Effector memory CD4-positive, alpha-beta T cell (primary cell): Measurements from ENCODE around the gene SDHAF3.
A peak's percentile ranks its signal among the peaks of the same experiment; 100 is the strongest.

ENCODE experiments used
- DNase-seq, 3 donors: peaks; one replicate each; pipeline ENCODE4 v3.0.0-alpha.2; 2020
- H3K27ac ChIP-seq: 2 replicates; pipeline ENCODE4 v1.7.0; 2013; ENCODE audit warnings: mild to moderate bottlenecking, low read length, moderate library complexity; ENCODE audit not compliant: insufficient read depth, poor library complexity, severe bottlenecking
- H3K27me3 ChIP-seq: replicated peaks from 2 replicates; pipeline ENCODE4 v1.7.0; 2013; ENCODE audit warnings: mild to moderate bottlenecking, low read length; ENCODE audit not compliant: insufficient read depth, control insufficient read depth, poor library complexity, severe bottlenecking
- H3K36me3 ChIP-seq: 2 replicates; pipeline ENCODE4 v1.7.0; 2013; ENCODE audit warnings: mild to moderate bottlenecking, low read length, moderate library complexity; ENCODE audit not compliant: control insufficient read depth, insufficient read depth
- H3K4me1 ChIP-seq: 2 replicates; pipeline ENCODE4 v1.7.0; 2013; ENCODE audit warnings: low read length, mild to moderate bottlenecking; ENCODE audit not compliant: control insufficient read depth, insufficient read depth, poor library complexity, severe bottlenecking
- H3K4me3 ChIP-seq: 2 replicates; pipeline ENCODE4 v1.7.0; 2013; ENCODE audit warnings: low read length, low read depth, mild to moderate bottlenecking; ENCODE audit not compliant: insufficient read depth, poor library complexity, severe bottlenecking
- H3K9me3 ChIP-seq: 2 replicates; pipeline ENCODE4 v1.7.0; 2013; ENCODE audit warnings: mild to moderate bottlenecking, low read length, moderate library complexity; ENCODE audit not compliant: control insufficient read depth

SDHAF3 gene

DNA sequence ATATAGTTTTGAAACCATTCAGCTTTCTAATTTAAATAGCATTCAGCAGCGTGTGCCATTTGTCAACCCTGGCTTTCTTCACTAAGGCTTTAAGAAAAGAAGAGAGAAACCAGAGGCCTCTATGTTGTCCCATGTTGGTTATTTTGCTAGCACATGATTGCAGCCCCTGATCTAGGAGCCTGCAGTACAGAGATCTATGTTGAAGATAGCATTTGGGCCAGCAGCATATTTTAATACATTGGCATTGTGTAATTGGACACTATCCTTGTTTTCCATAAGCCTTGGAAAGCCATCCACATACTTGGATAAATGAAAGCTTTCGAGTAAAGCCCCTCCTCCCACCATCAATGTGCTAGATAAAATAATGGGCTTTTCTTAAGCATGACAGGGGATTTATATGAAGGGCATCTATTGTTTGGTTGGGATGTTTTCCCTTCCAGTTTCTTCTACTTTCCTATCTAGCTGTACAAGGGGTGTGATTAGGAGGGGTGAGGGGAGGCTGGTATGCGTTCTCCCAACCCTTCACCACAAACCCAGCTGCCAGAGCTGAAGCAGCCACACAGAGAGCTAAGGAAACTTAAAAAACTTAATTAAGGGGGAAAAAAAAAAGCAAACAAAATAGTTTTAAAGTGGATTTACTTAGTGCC, 23.1 kb upstream of the SDHAF3 start:
- Histone ChIP-seq H3K4me3 (no peak overlapping the region), H3K4me1 (no peaks in the 10 kb centered on the region), H3K36me3 (no peaks in the 10 kb centered on the region), H3K27ac (no peak overlapping the region), H3K27me3 (peaks cover 7% of the 10 kb centered on the region), H3K9me3 (no peaks in the 10 kb centered on the region)
- DNase-seq, result no peak

GRCh38 chr7:97096037-97096436, 21.5 kb upstream of the SDHAF3 start:
- H3K27ac ChIP-seq, result no peak overlapping the region
- DNase-seq, result no peak
- H3K27me3 ChIP-seq, result peaks cover 3% of the 10 kb centered on the region
- no peak overlapping the region for H3K4me3 ChIP-seq
- no peaks in the 10 kb centered on the region for H3K9me3 ChIP-seq
- H3K4me1 ChIP-seq, result no peaks in the 10 kb centered on the region
- no peaks in the 10 kb centered on the region for H3K36me3 ChIP-seq

DNA sequence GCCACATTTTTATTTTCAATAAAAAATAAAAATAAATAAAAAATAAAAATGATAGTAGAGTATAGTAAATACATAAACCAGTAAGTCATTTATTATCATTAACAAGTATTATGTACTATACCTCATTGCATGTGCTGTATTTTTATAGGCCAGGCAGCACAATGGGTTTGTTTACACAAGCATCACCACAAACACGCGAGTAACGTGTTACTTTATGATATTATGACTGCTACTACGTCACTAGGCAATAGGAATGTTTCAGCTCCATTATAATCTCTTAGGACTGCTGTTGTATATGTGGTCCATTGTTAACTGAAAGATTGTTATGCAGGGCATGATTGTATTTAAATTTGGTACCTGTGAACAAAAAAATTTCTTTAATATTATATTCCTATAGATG, 20.8 kb upstream of the SDHAF3 start:
- H3K4me3 ChIP-seq, result no peak overlapping the region
- H3K27me3 ChIP-seq, result peaks cover 3% of the 10 kb centered on the region
- no peaks in the 10 kb centered on the region for H3K9me3 ChIP-seq
- no peak for DNase-seq
- H3K4me1 ChIP-seq, result no peaks in the 10 kb centered on the region
- H3K36me3 ChIP-seq, result no peaks in the 10 kb centered on the region
- H3K27ac ChIP-seq, result no peak overlapping the region

DNA sequence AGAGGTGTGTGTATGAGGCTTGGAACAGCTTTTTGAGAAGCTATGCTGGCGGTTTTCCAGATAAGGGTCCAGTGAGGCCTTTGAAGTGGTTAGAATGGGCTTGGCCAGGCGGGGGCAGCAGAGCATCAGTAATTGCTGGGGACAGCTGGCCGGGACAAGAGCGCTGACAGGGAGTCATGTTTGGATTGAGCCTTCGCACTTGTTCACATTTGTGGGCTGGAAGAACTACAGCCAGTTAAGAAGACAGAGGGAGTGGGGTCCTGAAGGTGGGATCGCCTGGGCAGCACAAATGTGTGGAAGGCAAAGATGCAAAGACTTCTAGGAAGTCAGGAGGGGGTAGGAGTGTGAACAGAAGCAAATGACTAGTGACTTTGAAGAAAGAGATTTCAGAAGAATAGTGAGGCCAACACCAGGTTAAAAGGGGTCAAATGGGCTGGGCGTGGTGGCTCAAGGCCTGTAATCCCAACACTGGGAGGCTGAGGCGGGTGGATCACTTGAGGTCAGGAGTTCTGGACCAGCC, 12.7 kb upstream of the SDHAF3 start:
- Histone ChIP-seq H3K4me3 (no peak overlapping the region), H3K27me3 (peaks cover 6% of the 10 kb centered on the region), H3K36me3 (no peaks in the 10 kb centered on the region), H3K4me1 (no peaks in the 10 kb centered on the region), H3K9me3 (no peaks in the 10 kb centered on the region), H3K27ac (no peak overlapping the region)
- DNase-seq, result peak; percentile 26 to 58 (median 35)

DNA sequence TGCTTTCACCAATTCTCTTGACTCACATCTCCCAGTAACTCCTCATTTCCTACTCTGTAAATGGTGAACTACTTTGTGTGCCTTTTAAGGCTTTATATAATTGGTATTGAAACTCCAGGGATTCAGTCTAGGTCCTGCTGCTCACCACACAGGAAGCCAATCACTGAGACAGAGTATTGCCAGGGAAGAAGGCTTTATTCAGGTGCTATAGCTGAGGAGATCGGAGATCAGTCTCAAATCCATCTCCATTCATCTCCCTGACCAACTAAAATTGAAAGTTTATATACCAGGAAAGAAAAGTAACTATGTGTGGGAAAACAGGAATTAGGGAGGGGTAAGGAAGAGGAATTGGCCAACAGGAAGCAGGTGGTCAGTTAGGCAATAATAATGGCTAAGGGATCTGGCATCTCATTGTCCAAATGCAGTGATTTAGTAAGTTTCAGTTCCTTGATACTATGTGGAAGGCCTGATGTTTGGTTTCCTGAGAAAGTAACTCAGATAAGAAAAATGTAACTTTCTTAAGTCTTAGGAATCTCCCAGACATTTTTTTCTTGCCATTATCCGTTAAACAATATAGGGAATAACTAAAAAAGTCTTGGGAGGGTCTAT, 10.2 kb upstream of the SDHAF3 start:
- no peak for DNase-seq
- H3K27me3 ChIP-seq, result peaks cover 6% of the 10 kb centered on the region
- no peaks in the 10 kb centered on the region for H3K4me1 ChIP-seq
- H3K36me3 ChIP-seq, result no peaks in the 10 kb centered on the region
- no peak overlapping the region for H3K27ac ChIP-seq
- no peaks in the 10 kb centered on the region for H3K9me3 ChIP-seq
- no peak overlapping the region for H3K4me3 ChIP-seq

DNA sequence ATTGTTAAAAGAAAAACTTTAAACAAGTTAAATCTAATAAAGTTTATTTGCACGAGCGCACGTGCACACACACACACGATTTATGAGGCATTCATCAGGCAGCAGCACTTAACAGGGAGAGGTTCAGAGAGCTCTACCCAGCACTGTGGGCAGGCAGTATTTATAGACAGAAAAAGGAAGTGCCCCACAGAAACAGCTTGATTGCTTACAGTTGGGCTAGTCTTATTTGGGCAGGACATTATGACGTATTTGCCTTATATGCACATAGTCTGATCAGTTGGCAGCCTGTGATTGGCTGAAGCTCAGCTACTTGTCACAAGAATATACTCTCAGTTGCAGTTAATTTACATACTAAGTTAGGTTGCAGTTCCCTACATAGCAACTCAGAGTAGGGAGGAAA, 1.2 kb upstream of the SDHAF3 start:
- no peak overlapping the region for H3K4me3 ChIP-seq
- H3K9me3 ChIP-seq, result no peaks in the 10 kb centered on the region
- no peaks in the 10 kb centered on the region for H3K27me3 ChIP-seq
- no peak overlapping the region for H3K27ac ChIP-seq
- DNase-seq, result no peak
- no peaks in the 10 kb centered on the region for H3K36me3 ChIP-seq
- peaks cover 4% of the 10 kb centered on the region for H3K4me1 ChIP-seq

DNA sequence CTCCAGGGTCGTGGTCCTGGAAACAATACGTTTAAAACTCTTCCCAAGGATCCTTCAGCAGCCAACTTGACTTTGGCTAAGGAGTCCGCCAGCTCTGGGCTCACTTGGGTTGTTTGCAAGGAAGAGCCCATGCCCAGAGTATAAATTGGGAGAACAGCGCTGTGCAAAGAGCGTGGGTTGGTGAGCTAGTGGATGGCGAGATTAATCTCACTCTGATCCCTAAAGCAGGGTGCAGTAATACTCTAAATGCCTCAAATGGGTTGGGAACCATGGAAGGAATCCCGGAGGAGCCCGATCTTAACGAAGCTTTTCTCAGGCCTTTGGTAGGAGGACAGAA, 495 bp upstream of the SDHAF3 start:
- no peaks in the 10 kb centered on the region for H3K36me3 ChIP-seq
- H3K4me3 ChIP-seq, result no peak overlapping the region
- H3K9me3 ChIP-seq, result no peaks in the 10 kb centered on the region
- no peaks in the 10 kb centered on the region for H3K27me3 ChIP-seq
- no peak for DNase-seq
- H3K4me1 ChIP-seq, result peaks cover 4% of the 10 kb centered on the region
- H3K27ac ChIP-seq, result peak overlapping the region; percentile 60

GRCh38 chr7:97118306-97118917, 914 bp downstream of the SDHAF3 start:
- Histone ChIP-seq H3K27me3 (no peaks in the 10 kb centered on the region), H3K4me1 (peaks cover 4% of the 10 kb centered on the region), H3K36me3 (no peaks in the 10 kb centered on the region), H3K4me3 (peak overlapping the region; percentile 72), H3K27ac (peak overlapping the region; percentile 60), H3K9me3 (no peaks in the 10 kb centered on the region)
- no peak for DNase-seq

DNA sequence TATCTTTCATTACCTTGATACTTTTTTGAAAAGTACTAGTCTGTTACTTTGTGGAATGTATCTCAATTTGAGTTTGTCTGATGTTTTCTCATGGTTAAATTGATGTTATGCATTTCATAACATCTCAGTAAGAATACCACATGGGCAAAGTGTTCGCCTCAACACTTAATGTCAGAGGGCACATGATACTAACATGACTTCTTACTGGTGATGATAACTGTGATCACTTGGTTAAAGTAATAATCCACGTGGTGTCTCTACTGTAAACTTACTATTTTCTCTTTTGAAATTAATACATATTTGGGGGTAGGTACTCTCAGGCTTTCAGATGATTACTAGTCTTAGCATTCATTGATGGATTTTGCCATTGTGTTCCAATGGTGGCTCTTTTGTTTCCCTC, 2.2 kb downstream of the SDHAF3 start:
- no peak for DNase-seq
- no peak overlapping the region for H3K4me3 ChIP-seq
- no peaks in the 10 kb centered on the region for H3K36me3 ChIP-seq
- H3K4me1 ChIP-seq, result peaks cover 4% of the 10 kb centered on the region
- H3K9me3 ChIP-seq, result no peaks in the 10 kb centered on the region
- no peaks in the 10 kb centered on the region for H3K27me3 ChIP-seq
- H3K27ac ChIP-seq, result no peak overlapping the region

GRCh38 chr7:97120713-97121457, 3.4 kb downstream of the SDHAF3 start:
- peaks cover 4% of the 10 kb centered on the region for H3K4me1 ChIP-seq

More at GRCh38 chr7:97120713-97121457, 3.4 kb downstream of the SDHAF3 start:
- H3K9me3 ChIP-seq, result no peaks in the 10 kb centered on the region
- DNase-seq, result no peak
- H3K36me3 ChIP-seq, result no peaks in the 10 kb centered on the region
- H3K27me3 ChIP-seq, result no peaks in the 10 kb centered on the region
- H3K27ac ChIP-seq, result no peak overlapping the region
- H3K4me3 ChIP-seq, result no peak overlapping the region
